HG02763 (cell line): ENCODE results near the gene PCDHGA6.
A peak's percentile ranks its signal among the peaks of the same experiment; 100 is the strongest.
"Not testable (repeated sequence)": the region's sequence is repeated elsewhere in the genome, so short reads cannot be mapped to it uniquely, and the experiment has no call there.

Experiments used
- ATAC-seq: cut with Tn5 transposase; IDR thresholded peaks from one replicate; pipeline ENCODE4 v1.9.1; 2021; ENCODE audit warnings: mild to moderate bottlenecking, moderate library complexity; ENCODE audit not compliant: unreplicated experiment

Gene PCDHGA6

GRCh38 chr5:141392429-141393198 lies 18.9 kb downstream of the PCDHGA6 start, which contains the start of gene PCDHGA8:
Gene PCDHGA8 (plus strand): TSS chr5:141392633. CDS start chr5:141392814, 181 bp downstream.
- ATAC-seq = no peak

GRCh38 chr5:141393267-141393666 lies 19.6 kb downstream of the PCDHGA6 start:
- ATAC-seq = no peak

DNA sequence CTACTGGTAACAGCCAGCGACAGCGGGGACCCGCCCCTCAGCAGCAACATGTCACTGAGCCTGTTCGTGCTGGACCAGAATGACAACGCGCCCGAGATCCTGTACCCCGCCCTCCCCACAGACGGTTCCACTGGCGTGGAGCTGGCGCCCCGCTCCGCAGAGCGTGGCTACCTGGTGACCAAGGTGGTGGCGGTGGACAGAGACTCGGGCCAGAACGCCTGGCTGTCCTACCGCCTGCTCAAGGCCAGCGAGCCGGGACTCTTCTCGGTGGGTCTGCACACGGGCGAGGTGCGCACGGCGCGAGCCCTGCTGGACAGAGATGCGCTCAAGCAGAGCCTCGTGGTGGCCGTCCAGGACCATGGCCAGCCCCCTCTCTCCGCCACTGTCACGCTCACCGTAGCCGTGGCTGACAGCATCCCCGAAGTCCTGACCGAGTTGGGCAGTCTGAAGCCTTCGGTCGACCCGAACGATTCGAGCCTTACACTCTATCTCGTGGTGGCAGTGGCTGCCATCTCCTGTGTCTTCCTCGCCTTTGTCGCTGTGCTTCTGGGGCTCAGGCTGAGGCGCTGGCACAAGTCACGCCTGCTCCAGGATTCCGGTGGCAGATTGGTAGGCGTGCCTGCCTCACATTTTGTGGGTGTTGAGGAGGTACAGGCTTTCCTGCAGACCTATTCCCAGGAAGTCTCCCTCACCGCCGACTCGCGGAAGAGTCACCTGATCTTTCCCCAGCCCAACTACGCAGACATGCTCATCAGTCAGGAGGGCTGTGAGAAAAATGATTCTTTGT lies 20.9 kb downstream of the PCDHGA6 start:
- not testable (repeated sequence) for ATAC-seq

GRCh38 chr5:141397756-141398551 lies 24.3 kb downstream of the PCDHGA6 start, which contains the start of gene PCDHGB5:
Gene PCDHGB5 (plus strand): TSS chr5:141397947. CDS start chr5:141398128, 181 bp downstream.
- peak; percentile 98 for ATAC-seq

DNA sequence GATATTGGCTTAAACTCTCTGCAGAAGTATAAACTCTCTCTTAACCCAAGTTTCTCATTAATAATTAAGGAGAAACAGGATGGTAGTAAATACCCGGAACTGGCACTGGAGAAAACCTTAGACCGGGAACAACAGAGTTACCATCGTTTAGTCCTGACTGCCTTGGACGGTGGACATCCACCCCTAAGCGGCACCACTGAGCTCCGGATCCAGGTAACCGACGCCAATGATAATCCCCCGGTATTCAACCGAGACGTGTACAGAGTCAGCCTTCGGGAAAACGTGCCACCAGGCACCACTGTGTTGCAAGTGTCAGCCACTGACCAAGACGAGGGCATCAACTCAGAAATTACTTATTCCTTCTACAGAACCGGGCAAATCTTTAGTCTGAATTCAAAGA lies 24.9 kb downstream of the PCDHGA6 start:
- no peak for ATAC-seq

DNA sequence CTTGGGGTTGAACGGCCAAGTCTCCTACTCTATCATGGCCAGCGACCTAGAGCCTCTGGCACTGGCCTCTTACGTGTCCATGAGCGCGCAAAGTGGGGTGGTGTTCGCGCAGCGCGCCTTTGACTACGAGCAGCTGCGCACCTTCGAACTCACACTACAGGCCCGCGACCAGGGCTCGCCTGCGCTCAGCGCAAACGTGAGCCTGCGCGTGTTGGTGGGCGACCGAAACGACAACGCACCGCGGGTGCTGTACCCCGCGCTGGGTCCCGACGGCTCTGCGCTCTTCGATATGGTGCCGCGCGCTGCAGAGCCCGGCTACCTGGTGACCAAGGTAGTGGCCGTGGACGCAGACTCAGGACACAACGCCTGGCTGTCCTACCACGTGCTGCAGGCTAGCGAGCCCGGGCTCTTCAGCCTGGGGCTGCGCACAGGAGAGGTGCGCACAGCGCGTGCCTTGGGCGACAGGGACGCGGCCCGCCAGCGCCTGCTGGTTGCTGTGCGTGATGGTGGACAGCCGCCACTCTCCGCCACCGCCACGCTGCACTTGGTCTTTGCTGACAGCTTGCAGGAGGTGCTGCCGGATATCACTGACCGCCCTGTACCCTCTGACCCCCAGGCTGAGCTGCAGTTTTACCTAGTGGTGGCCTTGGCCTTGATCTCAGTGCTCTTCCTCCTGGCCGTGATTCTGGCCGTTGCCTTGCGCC lies 26.0 kb downstream of the PCDHGA6 start:
- no peak for ATAC-seq

DNA sequence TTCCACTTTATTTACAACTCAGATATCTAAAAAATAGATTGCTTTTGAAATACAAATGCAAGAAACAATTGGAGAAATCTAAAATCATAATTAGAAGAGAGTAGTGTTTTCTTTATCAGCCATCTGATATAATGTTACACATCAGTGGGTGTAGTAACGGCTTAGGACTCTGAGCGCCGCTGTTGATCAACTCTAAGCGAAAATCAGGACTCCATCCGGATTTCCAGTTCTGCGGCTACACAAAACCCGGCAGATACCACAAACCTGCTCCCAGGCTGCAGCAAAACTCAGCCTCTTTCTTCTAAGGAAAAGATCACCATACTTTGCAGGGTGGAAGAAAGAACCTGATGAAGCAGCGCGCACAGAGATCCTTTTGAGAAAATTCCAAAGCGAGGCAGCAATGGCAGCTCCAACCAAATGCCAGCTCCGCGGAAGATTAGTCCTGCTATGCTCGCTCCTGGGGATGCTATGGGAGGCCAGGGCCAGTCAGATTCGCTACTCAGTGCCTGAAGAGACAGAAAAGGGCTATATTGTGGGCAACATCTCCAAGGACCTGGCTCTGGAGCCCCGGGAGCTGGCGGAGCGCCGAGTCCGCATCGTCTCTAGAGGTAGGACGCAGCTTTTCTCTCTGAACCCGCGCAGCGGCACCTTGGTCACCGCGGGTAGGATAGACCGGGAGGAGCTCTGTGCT lies 29.0 kb downstream of the PCDHGA6 start, which contains the start of gene PCDHGA9:
Gene PCDHGA9 (plus strand): TSS at position 226 of the 691 bp plus-strand sequence. CDS start 175 bp downstream, at position 401.
- no peak for ATAC-seq

- ATAC-seq = no peak
Measured at GRCh38 chr5:141403387-141403786, 29.7 kb downstream of the PCDHGA6 start.

DNA sequence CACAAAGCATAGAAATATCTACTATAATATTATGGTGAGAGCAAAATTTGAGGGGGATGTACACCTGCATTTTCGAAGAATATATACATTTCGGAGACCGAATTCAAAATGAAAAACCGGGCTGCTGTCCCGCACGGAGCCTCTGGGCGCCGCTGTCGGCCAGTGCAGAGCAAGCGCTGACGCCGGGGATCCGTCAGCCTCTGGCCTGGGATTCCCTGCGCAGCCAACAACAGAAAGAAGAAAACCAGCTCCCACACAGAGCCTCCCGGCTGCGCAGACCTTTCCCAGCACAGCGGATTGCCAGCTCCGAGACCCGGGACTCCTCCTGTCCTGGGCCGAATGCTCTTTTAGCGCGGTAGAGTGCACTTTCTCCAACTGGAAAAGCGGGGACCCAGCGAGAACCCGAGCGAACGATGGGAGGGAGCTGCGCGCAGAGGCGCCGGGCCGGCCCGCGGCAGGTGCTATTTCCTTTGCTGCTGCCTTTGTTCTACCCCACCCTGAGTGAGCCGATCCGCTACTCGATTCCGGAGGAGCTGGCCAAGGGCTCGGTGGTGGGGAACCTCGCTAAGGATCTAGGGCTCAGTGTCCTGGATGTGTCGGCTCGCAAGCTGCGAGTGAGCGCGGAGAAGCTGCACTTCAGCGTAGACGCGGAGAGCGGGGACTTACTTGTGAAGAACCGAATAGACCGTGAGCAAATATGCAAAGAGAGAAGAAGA lies 34.3 kb downstream of the PCDHGA6 start, which contains the start of gene PCDHGB6:
Gene PCDHGB6 (plus strand): TSS at position 232 of the 716 bp plus-strand sequence. CDS start 182 bp downstream, at position 414.
- ATAC-seq = peak; percentile 65

DNA sequence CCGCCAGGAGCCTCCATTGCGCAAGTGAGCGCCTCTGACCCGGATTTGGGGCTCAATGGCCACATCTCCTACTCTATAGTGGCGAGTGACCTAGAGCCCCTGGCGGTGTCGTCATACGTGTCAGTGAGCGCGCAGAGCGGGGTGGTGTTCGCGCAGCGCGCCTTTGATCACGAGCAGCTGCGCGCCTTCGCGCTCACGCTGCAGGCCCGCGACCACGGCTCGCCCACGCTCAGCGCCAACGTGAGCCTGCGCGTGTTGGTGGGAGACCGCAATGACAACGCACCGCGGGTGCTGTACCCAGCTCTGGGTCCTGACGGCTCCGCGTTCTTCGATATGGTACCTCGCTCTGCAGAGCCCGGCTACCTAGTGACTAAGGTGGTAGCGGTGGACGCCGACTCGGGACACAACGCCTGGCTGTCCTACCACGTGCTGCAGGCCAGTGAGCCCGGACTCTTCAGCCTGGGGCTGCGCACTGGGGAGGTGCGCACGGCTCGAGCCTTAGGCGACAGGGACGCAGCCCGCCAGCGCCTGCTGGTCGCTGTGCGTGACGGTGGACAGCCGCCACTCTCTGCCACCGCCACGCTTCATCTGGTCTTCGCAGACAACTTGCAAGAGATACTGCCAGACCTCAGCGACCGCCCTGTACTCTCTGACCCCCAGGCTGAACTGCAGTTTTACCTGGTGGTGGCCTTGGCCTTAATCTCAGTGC lies 36.1 kb downstream of the PCDHGA6 start:
- no peak for ATAC-seq

- no peak for ATAC-seq
Measured at GRCh38 chr5:141411575-141411974, 37.9 kb downstream of the PCDHGA6 start.

GRCh38 chr5:141412854-141413539 lies 39.3 kb downstream of the PCDHGA6 start, which contains the start of gene PCDHGA10:
Gene PCDHGA10 (plus strand): TSS chr5:141412987. CDS start chr5:141413176, 189 bp downstream.
- ATAC-seq = peak; percentile 57

DNA sequence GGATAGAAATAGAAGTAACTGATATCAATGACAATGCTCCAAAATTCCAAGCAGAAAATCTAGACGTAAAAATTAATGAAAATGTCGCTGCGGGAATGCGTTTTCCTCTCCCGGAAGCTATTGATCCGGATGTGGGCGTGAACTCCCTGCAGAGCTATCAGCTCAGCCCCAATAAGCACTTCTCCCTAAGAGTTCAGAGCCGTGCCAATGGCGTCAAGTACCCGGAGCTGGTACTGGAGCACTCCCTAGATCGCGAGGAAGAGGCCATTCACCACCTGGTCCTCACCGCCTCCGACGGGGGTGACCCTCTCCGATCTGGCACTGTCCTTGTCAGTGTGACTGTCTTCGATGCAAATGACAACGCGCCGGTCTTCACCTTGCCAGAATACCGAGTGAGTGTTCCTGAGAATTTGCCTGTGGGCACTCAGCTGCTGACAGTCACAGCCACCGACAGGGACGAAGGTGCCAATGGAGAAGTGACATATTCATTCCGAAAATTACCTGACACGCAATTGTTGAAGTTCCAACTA lies 39.9 kb downstream of the PCDHGA6 start:
- ATAC-seq = no peak

DNA sequence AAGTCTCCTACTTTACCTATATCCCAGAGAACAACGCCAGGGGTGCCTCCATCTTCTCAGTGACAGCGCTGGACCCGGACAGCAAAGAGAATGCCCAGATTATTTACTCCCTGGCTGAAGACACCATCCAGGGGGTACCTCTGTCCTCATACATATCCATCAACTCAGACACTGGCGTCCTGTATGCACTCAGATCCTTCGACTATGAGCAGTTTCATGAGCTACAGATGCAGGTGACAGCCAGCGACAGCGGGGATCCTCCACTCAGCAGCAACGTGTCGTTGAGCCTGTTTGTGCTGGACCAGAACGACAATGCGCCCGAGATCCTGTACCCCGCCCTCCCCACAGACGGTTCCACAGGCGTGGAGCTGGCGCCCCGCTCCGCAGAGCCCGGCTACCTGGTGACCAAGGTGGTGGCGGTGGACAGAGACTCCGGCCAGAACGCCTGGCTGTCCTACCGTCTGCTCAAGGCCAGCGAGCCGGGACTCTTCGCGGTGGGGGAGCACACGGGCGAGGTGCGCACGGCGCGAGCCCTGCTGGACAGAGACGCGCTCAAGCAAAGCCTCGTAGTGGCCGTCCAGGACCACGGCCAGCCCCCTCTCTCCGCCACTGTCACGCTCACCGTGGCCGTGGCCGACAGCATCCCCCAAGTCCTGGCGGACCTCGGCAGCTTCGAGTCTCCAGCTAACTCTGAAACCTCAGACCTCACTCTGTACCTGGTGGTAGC lies 41.0 kb downstream of the PCDHGA6 start:
- not testable (repeated sequence) for ATAC-seq

DNA sequence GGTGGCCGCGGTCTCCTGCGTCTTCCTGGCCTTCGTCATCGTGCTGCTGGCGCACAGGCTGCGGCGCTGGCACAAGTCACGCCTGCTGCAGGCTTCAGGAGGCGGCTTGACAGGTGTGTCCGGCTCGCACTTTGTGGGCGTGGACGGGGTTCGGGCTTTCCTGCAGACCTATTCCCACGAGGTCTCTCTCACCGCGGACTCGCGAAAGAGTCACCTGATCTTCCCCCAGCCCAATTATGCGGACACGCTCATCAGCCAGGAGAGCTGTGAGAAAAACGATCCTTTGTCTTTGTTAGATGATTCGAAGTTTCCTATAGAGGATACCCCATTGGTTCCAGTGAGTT lies 41.6 kb downstream of the PCDHGA6 start:
- ATAC-seq = not testable (repeated sequence)

GRCh38 chr5:141417494-141418172 lies 43.9 kb downstream of the PCDHGA6 start, which contains the start of gene PCDHGB7:
Gene PCDHGB7 (plus strand): TSS chr5:141417677. CDS start chr5:141417860, 183 bp downstream.
- peak; percentile 63 for ATAC-seq
